Mucosa of descending colon (tissue), 3 donors: Measurements from ENCODE around the gene MOSMO. TPM values are rescaled to one million over a fixed set of nuclear protein-coding genes. Genes with fewer than 3 reads are reported as not detected.

Experiments used
- ATAC-seq: fragments of 200-7000 bp; cut with Tn5 transposase; one replicate; pipeline ENCODE4 v1.9.1; 2020; ENCODE audit warnings: mild to moderate bottlenecking, moderate library complexity
- DNase-seq, 3 donors: peaks; one replicate each; pipeline ENCODE4 v3.0.0-alpha.2; 2020
- H3K36me3 ChIP-seq: fragments of 200-600 bp; one replicate; pipeline ENCODE4 v1.8.0; 2021; ENCODE audit warnings: low read depth, mild to moderate bottlenecking
- H3K4me1 ChIP-seq: fragments of 200-600 bp; one replicate; pipeline ENCODE4 v1.8.0; 2021; ENCODE audit warnings: low read depth, mild to moderate bottlenecking
- H3K4me3 ChIP-seq: fragments of 200-600 bp; one replicate; pipeline ENCODE4 v1.8.0; 2021; ENCODE audit warnings: mild to moderate bottlenecking
- H3K9me3 ChIP-seq: fragments of 200-600 bp; one replicate; pipeline ENCODE4 v1.8.0; 2021; ENCODE audit warnings: mild to moderate bottlenecking
- CTCF ChIP-seq: fragments of 200-600 bp; IDR thresholded peaks from one replicate; pipeline ENCODE4 v1.8.0; 2022; ENCODE audit warnings: antibody characterized with exemption, mild to moderate bottlenecking
- intact Hi-C, 2 donors: fragments of 100-400 bp; cut with DNase I in 1 of 2; cut with micrococcal nuclease in 1 of 2; formaldehyde crosslinking; loops; one replicate each; pipeline versions ENCODE4 v1.11.0 to v1.11.1; 2022; cut with DNase I, micrococcal nuclease
- total RNA-seq, 3 donors: library from RNA; stranded (reverse); fragmentation: NEBNext Ultra II Directional in 2 of 3; extraction: Animal tissue kit (Norgen Biotek cat#: 25700) in 2 of 3; gene quantifications; one replicate each; pipeline versions ENCODE4 v1.2.1 to v1.2.4, GENCODE V29; 2021 to 2023
- donor health status: DM: no; HTN: no; CAD: no; lungs with moderate emphysema.
- donor health status: DM: no; HTN: no; CAD: no.
- donor health status: DM: no; HTN: yes; CAD: no.

The MOSMO gene
- total RNA-seq, 3 donors from 2014 or later = 8.6 to 11.4 (median 11.4) TPM

DNA sequence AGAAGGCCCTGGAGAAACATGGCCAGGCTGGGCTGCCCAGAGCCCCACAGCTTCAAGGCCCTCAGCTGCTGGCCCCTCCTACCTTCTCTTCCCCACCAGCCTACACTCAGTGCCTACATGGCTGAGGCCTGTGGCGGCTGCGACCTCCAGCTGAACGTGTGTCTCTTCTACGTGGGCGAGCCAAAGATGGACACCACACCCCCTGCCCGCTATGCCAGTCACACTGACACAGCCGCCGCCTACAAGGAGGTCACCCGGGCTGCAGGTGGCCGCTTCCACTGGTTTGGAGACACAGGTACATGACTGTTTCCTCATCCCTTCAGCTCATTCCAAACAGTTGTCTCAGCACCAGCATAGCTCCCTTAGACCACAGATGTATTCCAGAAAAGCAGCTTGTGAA is 124.9 kb downstream of the MOSMO start:
- TF ChIP-seq CTCF = no peak
- DNase-seq (no peak), ATAC-seq (no peak)
- Histone ChIP-seq H3K4me1 (no peaks in the 10 kb centered on the region), H3K4me3 (no peak overlapping the region), H3K36me3 (no peaks in the 10 kb centered on the region), H3K9me3 (no peaks in the 10 kb centered on the region)
- intact Hi-C loops = no loop called here

Other genes with a start within 250 kb of the MOSMO start
- gene NPIPB4, start 150.4 kb upstream of the MOSMO start, total RNA-seq = 100 to 1,000 TPM; 212 to 324 (median 247) TPM
- gene UQCRC2, start 54.8 kb upstream of the MOSMO start, total RNA-seq = 100 to 1,000 TPM; 349 to 569 (median 470) TPM
- not detected for gene PDZD9, start 7.0 kb upstream of the MOSMO start, total RNA-seq
- gene VWA3A, start 84.4 kb downstream of the MOSMO start, total RNA-seq = under 1 TPM in 2 of 3 donors, not detected in 1; 0.44 to 0.46 TPM
- not detected for gene SDR42E2, start 154.4 kb downstream of the MOSMO start, total RNA-seq
- gene EEF2K, start 198.2 kb downstream of the MOSMO start, total RNA-seq = 10 to 100 TPM; 38.6 to 60.8 (median 39.7) TPM